Erythroblast (primary cell): Measurements from ENCODE around the gene CBLL1.

Source experiments
- GATA1 ChIP-seq: IDR thresholded peaks from 2 replicates; pipeline ENCODE4 v1.6.1; 2011; ENCODE audit warnings: low read depth, mild to moderate bottlenecking, control low read depth, low read length, moderate library complexity
- POLR2A ChIP-seq: IDR thresholded peaks from 2 replicates; pipeline ENCODE4 v1.6.1; 2011; ENCODE audit warnings: mild to moderate bottlenecking, low read length

DNA sequence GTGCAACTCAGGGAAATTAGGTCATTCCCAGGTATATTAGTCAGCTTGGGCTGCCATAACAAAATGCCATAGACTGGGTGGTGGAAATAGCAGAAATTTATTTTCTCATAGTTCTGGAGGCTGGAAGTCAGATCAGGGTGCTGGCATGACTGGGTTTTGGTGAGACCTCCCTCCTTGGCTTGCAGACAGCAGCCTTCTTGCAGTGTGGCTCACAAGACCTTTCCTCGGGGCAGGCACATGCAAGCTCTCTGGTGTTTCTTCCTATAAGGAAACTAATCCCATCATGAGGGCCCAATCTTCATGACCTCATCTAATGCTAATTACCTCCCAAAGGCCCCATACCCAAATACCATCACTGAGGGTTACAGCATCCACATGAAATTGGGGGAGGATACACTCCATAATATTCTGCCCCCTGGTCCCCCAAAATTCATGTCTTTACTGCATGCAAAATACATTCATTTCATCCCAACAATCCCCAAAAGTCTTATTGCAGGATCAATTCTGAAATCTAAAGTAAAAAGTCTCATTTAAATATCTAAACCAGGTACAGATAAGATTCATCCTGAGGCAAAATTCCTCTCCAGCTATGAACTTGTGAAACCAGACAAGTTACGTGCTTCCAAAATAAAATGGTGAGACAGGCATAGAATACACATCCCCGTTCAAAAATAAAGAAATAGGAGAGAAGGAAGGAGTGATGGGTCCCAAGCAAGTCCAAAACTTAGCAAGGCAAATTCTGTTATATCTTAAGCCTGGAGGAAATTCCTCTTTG lies 17.4 kb upstream of the CBLL1 start:
- TF ChIP-seq POLR2A = no peak
- no peak for TF ChIP-seq GATA1
